HEK293 (cell line): ENCODE results near the gene MANF.

ENCODE experiments used
- ATF2 ChIP-seq: fragments of 450-650 bp; formaldehyde crosslinking; IDR thresholded peaks from 2 replicates; pipeline ENCODE4 v1.5.1; 2016; ENCODE audit warnings: missing biosample characterization, missing genetic modification characterization, low read depth
- CTCF ChIP-seq: fragments of 450-650 bp; formaldehyde crosslinking; IDR thresholded peaks from 2 replicates; pipeline ENCODE4 v1.5.1; 2016; ENCODE audit warnings: missing biosample characterization, missing genetic modification characterization
- MEIS1 ChIP-seq: sonication (generic); formaldehyde crosslinking; IDR thresholded peaks from 2 replicates; pipeline ENCODE4 v1.8.1; 2022; ENCODE audit warnings: missing genetic modification reagents, mild to moderate bottlenecking, borderline replicate concordance
- PBX3 ChIP-seq: sonication (generic); formaldehyde crosslinking; IDR thresholded peaks from 2 replicates; pipeline ENCODE4 v1.8.1; 2022; ENCODE audit warnings: mild to moderate bottlenecking, moderate library complexity, missing genetic modification reagents
- REST ChIP-seq: fragments of 450-650 bp; formaldehyde crosslinking; IDR thresholded peaks from 2 replicates; pipeline ENCODE4 v1.5.1; 2016; ENCODE audit warnings: missing biosample characterization, missing genetic modification characterization
- SP3 ChIP-seq: fragments of 450-650 bp; formaldehyde crosslinking; IDR thresholded peaks from 2 replicates; pipeline ENCODE4 v1.5.1; 2016; ENCODE audit warnings: missing biosample characterization, missing genetic modification characterization
- TRIM28 ChIP-seq: IDR thresholded peaks from 2 replicates; pipeline ENCODE4 v1.6.1; 2011; ENCODE audit warnings: low read length, control low read depth, borderline replicate concordance
- ZBTB8A ChIP-seq: fragments of 450-650 bp; formaldehyde crosslinking; IDR thresholded peaks from 2 replicates; pipeline ENCODE4 v1.5.1; 2016; ENCODE audit warnings: missing biosample characterization, missing genetic modification characterization
- ZFP69B ChIP-seq: fragments of 450-650 bp; formaldehyde crosslinking; IDR thresholded peaks from 2 replicates; pipeline ENCODE4 v1.5.1; 2016; ENCODE audit warnings: missing biosample characterization, missing genetic modification characterization
- ZNF184 ChIP-seq: fragments of 450-650 bp; IDR thresholded peaks from 2 replicates; pipeline ENCODE4 v1.5.1; 2018; ENCODE audit warnings: missing biosample characterization, mild to moderate bottlenecking, missing genetic modification characterization
- ZNF292 ChIP-seq: fragments of 450-650 bp; formaldehyde crosslinking; IDR thresholded peaks from 2 replicates; pipeline ENCODE4 v1.5.1; 2016; ENCODE audit warnings: low read depth, missing biosample characterization, missing genetic modification characterization, borderline replicate concordance
- ZNF311 ChIP-seq: fragments of 450-650 bp; formaldehyde crosslinking; IDR thresholded peaks from 2 replicates; pipeline ENCODE4 v1.5.1; 2017; ENCODE audit warnings: missing biosample characterization, missing genetic modification characterization, borderline replicate concordance
- ZNF654 ChIP-seq: fragments of 450-650 bp; formaldehyde crosslinking; IDR thresholded peaks from 2 replicates; pipeline ENCODE4 v1.5.1; 2016; ENCODE audit warnings: low read depth, missing biosample characterization, missing genetic modification characterization
- ZNF837 ChIP-seq: fragments of 450-650 bp; formaldehyde crosslinking; IDR thresholded peaks from 2 replicates; pipeline ENCODE4 v1.5.1; 2016; ENCODE audit warnings: missing biosample characterization, missing genetic modification characterization

GRCh38 chr3:51354172-51354571 is 30.9 kb upstream of the MANF start:
- TF ChIP-seq ATF2 = no peak
- TF ChIP-seq CTCF = no peak
- TF ChIP-seq ZNF292 = no peak
- no peak for TF ChIP-seq REST
- no peak for TF ChIP-seq TRIM28
- TF ChIP-seq ZFP69B = no peak
- no peak for TF ChIP-seq MEIS1 (CRISPR knock-in tag)
- no peak for TF ChIP-seq PBX3
- no peak for TF ChIP-seq ZNF837
- no peak for TF ChIP-seq ZNF184 (tag by site-specific recombination)
- no peak for TF ChIP-seq SP3
- no peak for TF ChIP-seq ZBTB8A (tag by site-specific recombination)
- no peak for TF ChIP-seq ZNF311 (tag by site-specific recombination)
- TF ChIP-seq ZNF654 (tag by site-specific recombination) = no peak
